H1 (cell line): ENCODE measurements around the gene C21orf58. TPM values are rescaled to one million over a fixed set of nuclear protein-coding genes. Genes with fewer than 3 reads are reported as not detected.
A peak's percentile ranks its signal among the peaks of the same experiment; 100 is the strongest.

Experiments
- BCL11A ChIP-seq, 2 experiments: IDR thresholded peaks; one replicate each; pipeline ENCODE4 v1.6.1; 2011; ENCODE audit warnings: low read depth in 2 of 2, low read length in 2 of 2, mild to moderate bottlenecking in 2 of 2
- EGR1 ChIP-seq: IDR thresholded peaks from 2 replicates; pipeline ENCODE4 v1.6.1; 2011; ENCODE audit warnings: low read depth, low read length, borderline replicate concordance
- EZH2 ChIP-seq: fragments of 200-600 bp; sonication (generic); IDR thresholded peaks from 2 replicates; pipeline ENCODE4 v1.7.1; 2012; ENCODE audit warnings: low read depth, mild to moderate bottlenecking, moderate library complexity, low read length, inconsistent platforms; ENCODE audit not compliant: severe bottlenecking
- JUN ChIP-seq: IDR thresholded peaks from 2 replicates; pipeline ENCODE4 v1.6.1; 2011; ENCODE audit warnings: low read depth, mild to moderate bottlenecking, improper control_type of control experiment, low read length
- KDM4A ChIP-seq: IDR thresholded peaks from one replicate; pipeline ENCODE4 v1.7.1; 2012; ENCODE audit warnings: low read depth, mild to moderate bottlenecking, moderate library complexity, low read length, inconsistent platforms; ENCODE audit not compliant: severe bottlenecking
- RAD21 ChIP-seq, 2 experiments: IDR thresholded peaks in 1 of 2; conservative IDR thresholded peaks in 1 of 2; 2 replicates each; pipeline ENCODE4 v1.6.1; 2011; ENCODE audit warnings: low read depth in 2 of 2, low read length in 2 of 2, improper control_type of control experiment in 1 of 2, inconsistent platforms in 1 of 2, mild to moderate bottlenecking in 1 of 2, moderate library complexity in 1 of 2
- RBBP5 ChIP-seq: IDR thresholded peaks from 2 replicates; pipeline ENCODE4 v1.7.1; 2012; ENCODE audit warnings: low read depth, mild to moderate bottlenecking, inconsistent platforms, low read length, moderate library complexity, borderline replicate concordance
- SAP30 ChIP-seq: fragments of 300-600 bp; sonication (generic); IDR thresholded peaks from 2 replicates; pipeline ENCODE4 v1.7.1; 2012; ENCODE audit warnings: low read length, moderate library complexity, mild to moderate bottlenecking, inconsistent platforms; ENCODE audit not compliant: insufficient read depth, insufficient replicate concordance
- SIN3A ChIP-seq, 2 experiments: IDR thresholded peaks in 1 of 2; conservative IDR thresholded peaks in 1 of 2; 2 replicates each; pipeline ENCODE4 v1.6.1; 2011 to 2012; ENCODE audit warnings: low read length in 2 of 2, improper control_type of control experiment in 1 of 2, low read depth in 1 of 2, mild to moderate bottlenecking in 1 of 2
- SP4 ChIP-seq: IDR thresholded peaks from 2 replicates; pipeline ENCODE4 v1.6.1; 2012; ENCODE audit warnings: low read length, inconsistent platforms
- TAF1 ChIP-seq: IDR thresholded peaks from 2 replicates; pipeline ENCODE4 v1.6.1; 2011; ENCODE audit warnings: mild to moderate bottlenecking, low read depth, low read length
- YY1 ChIP-seq: IDR thresholded peaks from 2 replicates; pipeline ENCODE4 v1.6.1; 2011; ENCODE audit warnings: low read depth, mild to moderate bottlenecking, low read length
- polyA plus RNA-seq, 7 experiments: library from polyadenylated mRNA; depleted of rRNA in 3 of 7; stranded (reverse) in 5 of 7; unstranded in 2 of 7; fragments of >200 nt in 5 of 7; fragments of 200-250 nt in 2 of 7; gene quantifications; 1 replicate in 5 of 7; 2 replicates in 1 of 7; 4 replicates in 1 of 7; pipeline versions ENCODE4 v1.2.1 to v1.2.3, GENCODE V29; 2011 to 2013; ENCODE audit warnings: missing spikeins in 2 of 7, mixed read lengths in 2 of 7
- total RNA-seq: library from RNA; stranded (reverse); fragmentation: NEBNext Ultra II Directional; extraction: Animal tissue kit (Norgen Biotek cat#: 25700); gene quantifications from 2 replicates; pipeline ENCODE4 v1.2.1, GENCODE V29; 2021
- TF ChIP-seq, protein P1 (sequence below): IDR thresholded peaks from 2 replicates; pipeline ENCODE4 v1.6.1; 2012; ENCODE audit warnings: inconsistent platforms
- TF ChIP-seq, protein P2 (sequence below), 3 experiments: IDR thresholded peaks; 1 replicate in 2 of 3; 2 replicates in 1 of 3; pipeline versions ENCODE4 v1.5.1 to v1.6.1; 2011; ENCODE audit warnings: low read length in 3 of 3, mild to moderate bottlenecking in 3 of 3, inconsistent platforms in 2 of 3, low read depth in 1 of 3, moderate library complexity in 1 of 3; ENCODE audit not compliant: insufficient read depth in 1 of 3; ENCODE audit errors: control extremely low read depth in 1 of 3
- TF ChIP-seq, protein P3 (sequence below): IDR thresholded peaks from 2 replicates; pipeline ENCODE4 v1.6.1; 2011; ENCODE audit warnings: low read length, improper control_type of control experiment

C21orf58 gene
- total and polyA plus RNA-seq, 2 of the 8 experiments (the other 6 are each of a cell fraction or from before 2014, with no cell fraction given) = 13.8 to 26.1 TPM

DNA sequence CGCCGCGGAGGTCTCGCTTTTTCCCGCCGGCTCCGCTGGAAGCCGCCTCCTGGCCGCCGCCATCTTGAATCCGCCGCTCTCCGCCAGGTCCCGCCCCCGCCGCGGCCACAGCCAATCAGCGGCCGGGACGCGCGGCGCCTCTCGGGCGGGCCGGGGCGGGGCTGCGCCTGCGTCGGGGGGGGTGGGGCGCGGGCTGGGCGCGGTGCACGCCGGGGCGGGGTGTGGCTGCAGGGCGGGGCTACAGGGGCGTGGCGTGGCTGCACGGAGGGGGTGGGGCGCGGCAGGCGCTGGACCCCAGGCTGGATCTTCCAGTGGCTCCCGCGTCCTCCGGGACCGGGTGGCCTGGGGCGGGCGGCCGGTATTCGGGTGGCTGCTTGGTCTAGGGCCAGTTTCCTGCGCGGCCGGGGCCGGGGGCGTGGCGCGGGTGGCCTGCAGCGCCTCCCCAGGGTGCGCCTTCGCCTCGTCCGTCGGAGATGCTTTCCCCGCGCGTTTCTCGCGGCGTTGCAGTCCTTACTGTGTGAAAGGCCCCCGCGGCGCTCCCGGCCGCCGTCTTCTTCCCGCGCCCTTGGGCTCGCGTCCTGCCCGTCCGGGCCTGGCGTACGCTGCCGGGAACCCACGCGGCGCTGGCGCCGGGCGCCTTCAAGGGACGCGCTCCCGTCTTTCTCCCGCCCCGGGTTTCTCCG lies 861 bp upstream of the C21orf58 start (continued):
- TF ChIP-seq, protein P1, sequence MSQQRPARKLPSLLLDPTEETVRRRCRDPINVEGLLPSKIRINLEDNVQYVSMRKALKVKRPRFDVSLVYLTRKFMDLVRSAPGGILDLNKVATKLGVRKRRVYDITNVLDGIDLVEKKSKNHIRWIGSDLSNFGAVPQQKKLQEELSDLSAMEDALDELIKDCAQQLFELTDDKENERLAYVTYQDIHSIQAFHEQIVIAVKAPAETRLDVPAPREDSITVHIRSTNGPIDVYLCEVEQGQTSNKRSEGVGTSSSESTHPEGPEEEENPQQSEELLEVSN = no peak
- peak; percentile 70 for TF ChIP-seq KDM4A
- no peak for TF ChIP-seq EZH2
- TF ChIP-seq, protein P2, sequence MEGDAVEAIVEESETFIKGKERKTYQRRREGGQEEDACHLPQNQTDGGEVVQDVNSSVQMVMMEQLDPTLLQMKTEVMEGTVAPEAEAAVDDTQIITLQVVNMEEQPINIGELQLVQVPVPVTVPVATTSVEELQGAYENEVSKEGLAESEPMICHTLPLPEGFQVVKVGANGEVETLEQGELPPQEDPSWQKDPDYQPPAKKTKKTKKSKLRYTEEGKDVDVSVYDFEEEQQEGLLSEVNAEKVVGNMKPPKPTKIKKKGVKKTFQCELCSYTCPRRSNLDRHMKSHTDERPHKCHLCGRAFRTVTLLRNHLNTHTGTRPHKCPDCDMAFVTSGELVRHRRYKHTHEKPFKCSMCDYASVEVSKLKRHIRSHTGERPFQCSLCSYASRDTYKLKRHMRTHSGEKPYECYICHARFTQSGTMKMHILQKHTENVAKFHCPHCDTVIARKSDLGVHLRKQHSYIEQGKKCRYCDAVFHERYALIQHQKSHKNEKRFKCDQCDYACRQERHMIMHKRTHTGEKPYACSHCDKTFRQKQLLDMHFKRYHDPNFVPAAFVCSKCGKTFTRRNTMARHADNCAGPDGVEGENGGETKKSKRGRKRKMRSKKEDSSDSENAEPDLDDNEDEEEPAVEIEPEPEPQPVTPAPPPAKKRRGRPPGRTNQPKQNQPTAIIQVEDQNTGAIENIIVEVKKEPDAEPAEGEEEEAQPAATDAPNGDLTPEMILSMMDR (IDR thresholded peaks at IDR 0.05; ENCODE audit: control extremely low read depth in 1 of 3, insufficient read depth in 1 of 3, low read depth in 1 of 3, low read length in 3 of 3) = no peak
- 0 out of 4 replicates have a peak, but pooled peaks of 1 of the 2 experiments have one; percentile 15 for TF ChIP-seq SIN3A (conservative IDR thresholded peaks at IDR 0.05 in 1 of 2, IDR thresholded peaks at IDR 0.05 in 1 of 2; ENCODE audit: low read depth in 1 of 2, low read length in 2 of 2)
- no peak for TF ChIP-seq RAD21 (IDR thresholded peaks at IDR 0.05 in 1 of 2, conservative IDR thresholded peaks at IDR 0.05 in 1 of 2; ENCODE audit: low read depth in 2 of 2, low read length in 2 of 2)
- TF ChIP-seq TAF1 = peak; percentile 91
- TF ChIP-seq EGR1 = 0 out of 2 replicates have a peak, but pooled peaks have one; percentile 24
- no peak for TF ChIP-seq RBBP5
- TF ChIP-seq BCL11A (IDR thresholded peaks at IDR 0.05; ENCODE audit: low read depth in 2 of 2, low read length in 2 of 2) = no peak
- TF ChIP-seq, protein P3, sequence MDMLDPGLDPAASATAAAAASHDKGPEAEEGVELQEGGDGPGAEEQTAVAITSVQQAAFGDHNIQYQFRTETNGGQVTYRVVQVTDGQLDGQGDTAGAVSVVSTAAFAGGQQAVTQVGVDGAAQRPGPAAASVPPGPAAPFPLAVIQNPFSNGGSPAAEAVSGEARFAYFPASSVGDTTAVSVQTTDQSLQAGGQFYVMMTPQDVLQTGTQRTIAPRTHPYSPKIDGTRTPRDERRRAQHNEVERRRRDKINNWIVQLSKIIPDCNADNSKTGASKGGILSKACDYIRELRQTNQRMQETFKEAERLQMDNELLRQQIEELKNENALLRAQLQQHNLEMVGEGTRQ = no peak
- TF ChIP-seq SP4 = no peak
- no peak for TF ChIP-seq JUN
- TF ChIP-seq SAP30 = no peak
- peak; percentile 97; the same call in 1 of the 2 replicates for TF ChIP-seq YY1
